Measurements from ENCODE around the gene GSTO2. TPM values are rescaled to one million over a fixed set of nuclear protein-coding genes. Genes with fewer than 3 reads are reported as not detected.
A peak's percentile ranks its signal among the peaks of the same experiment; 100 is the strongest.

Gene GSTO2
- total and polyA plus RNA-seq, 2 of the 13 experiments (the other 11 are each of a cell fraction or from before 2014, with no cell fraction given) = 2.1 to 7.9 TPM

DNA sequence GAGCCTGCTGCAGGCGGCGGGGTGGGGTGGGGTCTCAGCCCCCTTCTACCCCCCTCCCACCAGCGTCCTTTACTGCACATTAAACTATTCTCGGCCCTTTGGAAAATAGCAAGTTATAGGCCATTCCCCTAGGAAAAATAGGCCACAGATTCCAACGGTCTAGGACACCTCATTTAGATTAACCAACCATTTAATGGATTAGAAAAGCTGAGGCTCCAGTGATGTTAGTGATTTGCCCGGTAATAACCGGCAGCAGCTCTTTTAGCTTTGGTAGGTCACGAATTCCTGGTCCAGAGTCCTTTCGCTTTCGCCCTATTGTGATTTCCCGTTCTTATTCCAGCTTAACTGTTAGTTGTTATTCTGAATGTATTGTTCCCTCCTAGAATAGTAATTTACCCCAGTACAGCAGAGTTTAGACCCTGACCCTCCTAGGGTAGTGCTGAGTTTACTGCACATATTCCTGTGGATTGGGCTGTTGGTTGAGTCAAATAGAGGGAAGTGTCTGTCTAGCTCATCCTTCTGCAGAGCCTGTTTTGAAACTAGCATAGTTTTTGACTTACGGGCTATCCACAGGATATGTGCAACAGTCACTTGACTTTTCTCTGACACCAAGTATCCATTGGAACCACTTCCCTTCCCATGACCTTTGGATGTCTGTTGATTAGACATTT lies 13.5 kb upstream of the GSTO2 start (continued):
- TF ChIP-seq, protein P1, sequence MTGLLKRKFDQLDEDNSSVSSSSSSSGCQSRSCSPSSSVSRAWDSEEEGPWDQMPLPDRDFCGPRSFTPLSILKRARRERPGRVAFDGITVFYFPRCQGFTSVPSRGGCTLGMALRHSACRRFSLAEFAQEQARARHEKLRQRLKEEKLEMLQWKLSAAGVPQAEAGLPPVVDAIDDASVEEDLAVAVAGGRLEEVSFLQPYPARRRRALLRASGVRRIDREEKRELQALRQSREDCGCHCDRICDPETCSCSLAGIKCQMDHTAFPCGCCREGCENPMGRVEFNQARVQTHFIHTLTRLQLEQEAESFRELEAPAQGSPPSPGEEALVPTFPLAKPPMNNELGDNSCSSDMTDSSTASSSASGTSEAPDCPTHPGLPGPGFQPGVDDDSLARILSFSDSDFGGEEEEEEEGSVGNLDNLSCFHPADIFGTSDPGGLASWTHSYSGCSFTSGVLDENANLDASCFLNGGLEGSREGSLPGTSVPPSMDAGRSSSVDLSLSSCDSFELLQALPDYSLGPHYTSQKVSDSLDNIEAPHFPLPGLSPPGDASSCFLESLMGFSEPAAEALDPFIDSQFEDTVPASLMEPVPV (CRISPR knock-in tag; IDR thresholded peaks at IDR 0.05) = 0 out of 2 replicates have a peak, but pooled peaks have one; percentile 5
- TF ChIP-seq KLF16 (CRISPR knock-in tag; IDR thresholded peaks at IDR 0.05) (0 out of 4 replicates have a peak, but pooled peaks of 1 of the 2 experiments have one; percentile 5), GFI1 (CRISPR knock-in tag; IDR thresholded peaks at IDR 0.05; ENCODE audit: borderline replicate concordance) (0 out of 2 replicates have a peak, but pooled peaks have one; percentile 12), AHR (CRISPR knock-in tag; IDR thresholded peaks at IDR 0.05) (no peak), HDAC1 (CRISPR knock-in tag; IDR thresholded peaks at IDR 0.05) (no peak), FLYWCH1 (CRISPR knock-in tag; IDR thresholded peaks at IDR 0.05) (no peak), ZNF468 (CRISPR knock-in tag; IDR thresholded peaks at IDR 0.05) (no peak), CEBPB (IDR thresholded peaks at IDR 0.05; ENCODE audit: borderline replicate concordance, low read depth, low read length) (peak; percentile 35; the same call in 1 of the 2 replicates), DNMT3B (CRISPR knock-in tag; conservative IDR thresholded peaks at IDR 0.05) (no peak), FOXJ3 (CRISPR knock-in tag; IDR thresholded peaks at IDR 0.05; ENCODE audit: borderline replicate concordance) (no peak), SETDB1 (CRISPR knock-in tag; IDR thresholded peaks at IDR 0.05; ENCODE audit: borderline replicate concordance) (no peak), FOSL2 (CRISPR knock-in tag; IDR thresholded peaks at IDR 0.05) (peak; percentile 49), ZNF674 (CRISPR knock-in tag; IDR thresholded peaks at IDR 0.05; ENCODE audit: low read depth) (no peak), KDM2A (CRISPR knock-in tag; IDR thresholded peaks at IDR 0.05; ENCODE audit: borderline replicate concordance, low read depth) (no peak), ZNF570 (CRISPR knock-in tag; IDR thresholded peaks at IDR 0.05; ENCODE audit: borderline replicate concordance) (no peak), AGO2 (optimal IDR thresholded peaks at IDR 0.05; ENCODE audit: low read depth, low read length) (no peak), ZNF12 (CRISPR knock-in tag; IDR thresholded peaks at IDR 0.05) (no peak), NFKB2 (CRISPR knock-in tag; IDR thresholded peaks at IDR 0.05; ENCODE audit: borderline replicate concordance) (no peak), IKZF1 (IDR thresholded peaks at IDR 0.05) (no peak), ZFX (CRISPR knock-in tag; IDR thresholded peaks at IDR 0.05; ENCODE audit: low read depth) (no peak), RARA (CRISPR knock-in tag; IDR thresholded peaks at IDR 0.05) (peak; percentile 80)
- TF ChIP-seq, protein P2, sequence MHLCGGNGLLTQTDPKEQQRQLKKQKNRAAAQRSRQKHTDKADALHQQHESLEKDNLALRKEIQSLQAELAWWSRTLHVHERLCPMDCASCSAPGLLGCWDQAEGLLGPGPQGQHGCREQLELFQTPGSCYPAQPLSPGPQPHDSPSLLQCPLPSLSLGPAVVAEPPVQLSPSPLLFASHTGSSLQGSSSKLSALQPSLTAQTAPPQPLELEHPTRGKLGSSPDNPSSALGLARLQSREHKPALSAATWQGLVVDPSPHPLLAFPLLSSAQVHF (CRISPR knock-in tag; IDR thresholded peaks at IDR 0.05) = no peak
- TF ChIP-seq, protein P3, sequence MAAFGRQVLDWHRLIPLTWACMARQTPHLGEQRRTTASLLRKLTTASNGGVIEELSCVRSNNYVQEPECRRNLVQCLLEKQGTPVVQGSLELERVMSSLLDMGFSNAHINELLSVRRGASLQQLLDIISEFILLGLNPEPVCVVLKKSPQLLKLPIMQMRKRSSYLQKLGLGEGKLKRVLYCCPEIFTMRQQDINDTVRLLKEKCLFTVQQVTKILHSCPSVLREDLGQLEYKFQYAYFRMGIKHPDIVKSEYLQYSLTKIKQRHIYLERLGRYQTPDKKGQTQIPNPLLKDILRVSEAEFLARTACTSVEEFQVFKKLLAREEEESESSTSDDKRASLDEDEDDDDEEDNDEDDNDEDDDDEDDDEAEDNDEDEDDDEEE (CRISPR knock-in tag; IDR thresholded peaks at IDR 0.05) = no peak
- TF ChIP-seq, protein P4, sequence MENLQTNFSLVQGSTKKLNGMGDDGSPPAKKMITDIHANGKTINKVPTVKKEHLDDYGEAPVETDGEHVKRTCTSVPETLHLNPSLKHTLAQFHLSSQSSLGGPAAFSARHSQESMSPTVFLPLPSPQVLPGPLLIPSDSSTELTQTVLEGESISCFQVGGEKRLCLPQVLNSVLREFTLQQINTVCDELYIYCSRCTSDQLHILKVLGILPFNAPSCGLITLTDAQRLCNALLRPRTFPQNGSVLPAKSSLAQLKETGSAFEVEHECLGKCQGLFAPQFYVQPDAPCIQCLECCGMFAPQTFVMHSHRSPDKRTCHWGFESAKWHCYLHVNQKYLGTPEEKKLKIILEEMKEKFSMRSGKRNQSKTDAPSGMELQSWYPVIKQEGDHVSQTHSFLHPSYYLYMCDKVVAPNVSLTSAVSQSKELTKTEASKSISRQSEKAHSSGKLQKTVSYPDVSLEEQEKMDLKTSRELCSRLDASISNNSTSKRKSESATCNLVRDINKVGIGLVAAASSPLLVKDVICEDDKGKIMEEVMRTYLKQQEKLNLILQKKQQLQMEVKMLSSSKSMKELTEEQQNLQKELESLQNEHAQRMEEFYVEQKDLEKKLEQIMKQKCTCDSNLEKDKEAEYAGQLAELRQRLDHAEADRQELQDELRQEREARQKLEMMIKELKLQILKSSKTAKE (CRISPR knock-in tag; IDR thresholded peaks at IDR 0.05; ENCODE audit: borderline replicate concordance) = 0 out of 2 replicates have a peak, but pooled peaks have one; percentile 7
- TF ChIP-seq, protein P5, sequence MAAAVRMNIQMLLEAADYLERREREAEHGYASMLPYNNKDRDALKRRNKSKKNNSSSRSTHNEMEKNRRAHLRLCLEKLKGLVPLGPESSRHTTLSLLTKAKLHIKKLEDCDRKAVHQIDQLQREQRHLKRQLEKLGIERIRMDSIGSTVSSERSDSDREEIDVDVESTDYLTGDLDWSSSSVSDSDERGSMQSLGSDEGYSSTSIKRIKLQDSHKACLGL (CRISPR knock-in tag; IDR thresholded peaks at IDR 0.05) = no peak

Data from HepG2 (cell line).